HG02973 (cell line): ENCODE measurements around the gene NRXN3.

Experiments
- ATAC-seq: cut with Tn5 transposase; IDR thresholded peaks from one replicate; pipeline ENCODE4 v1.9.1; 2021; ENCODE audit warnings: moderate library complexity; ENCODE audit not compliant: unreplicated experiment

NRXN3 gene

DNA sequence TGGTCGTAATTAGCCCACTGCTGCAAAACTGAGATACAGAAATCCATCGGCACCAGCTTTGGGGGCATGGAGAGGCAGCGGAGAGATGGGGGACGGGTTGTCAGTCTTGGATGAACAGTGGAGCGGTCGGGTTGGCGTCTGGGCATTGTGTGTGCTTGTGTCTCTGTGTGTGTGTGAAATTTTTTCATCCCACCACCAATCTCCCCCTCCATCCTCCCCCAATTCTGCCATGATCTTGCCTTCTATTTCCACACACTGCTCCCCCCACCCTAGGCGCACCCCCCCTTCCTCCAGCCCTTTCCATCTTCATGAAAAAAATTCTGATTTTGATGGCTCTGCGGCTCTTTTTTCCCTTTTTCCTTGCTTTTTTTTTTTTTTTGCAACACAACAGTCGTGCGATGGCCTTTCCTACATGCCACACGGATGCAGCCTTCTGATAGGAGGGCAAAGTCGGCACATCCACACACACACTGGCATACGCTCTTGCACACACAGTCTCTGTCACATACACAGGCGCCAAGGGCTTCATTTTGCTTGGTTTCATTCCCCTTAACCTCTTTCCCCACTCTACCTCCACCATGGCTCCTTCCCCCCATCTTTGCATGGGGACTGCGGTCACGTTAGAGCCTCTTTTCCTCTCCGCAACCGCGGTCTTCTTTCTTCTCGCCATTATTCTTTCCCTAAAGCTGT, 3.3 kb downstream of the NRXN3 start:
- ATAC-seq, result no peak

DNA sequence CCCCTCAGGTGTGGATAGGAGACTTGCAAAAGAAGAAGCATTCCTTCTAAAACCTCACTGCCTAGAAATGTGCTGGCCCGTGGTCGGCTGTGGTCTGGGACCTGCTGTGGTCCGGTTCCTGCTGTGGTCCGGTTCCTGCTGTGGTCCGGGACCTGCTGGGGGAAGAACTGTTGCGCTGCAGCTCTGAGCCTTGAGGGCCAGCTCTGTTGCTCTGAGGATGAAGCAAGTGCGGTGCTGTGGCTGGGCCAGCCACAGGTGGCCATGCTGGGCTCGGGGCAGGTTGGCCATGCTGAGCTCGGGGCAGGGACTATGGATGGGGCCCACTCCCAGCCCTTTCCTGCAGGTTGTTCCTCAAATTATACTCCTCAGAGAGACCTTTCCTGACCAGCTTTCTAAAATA, 5.2 kb downstream of the NRXN3 start:
- no peak for ATAC-seq

DNA sequence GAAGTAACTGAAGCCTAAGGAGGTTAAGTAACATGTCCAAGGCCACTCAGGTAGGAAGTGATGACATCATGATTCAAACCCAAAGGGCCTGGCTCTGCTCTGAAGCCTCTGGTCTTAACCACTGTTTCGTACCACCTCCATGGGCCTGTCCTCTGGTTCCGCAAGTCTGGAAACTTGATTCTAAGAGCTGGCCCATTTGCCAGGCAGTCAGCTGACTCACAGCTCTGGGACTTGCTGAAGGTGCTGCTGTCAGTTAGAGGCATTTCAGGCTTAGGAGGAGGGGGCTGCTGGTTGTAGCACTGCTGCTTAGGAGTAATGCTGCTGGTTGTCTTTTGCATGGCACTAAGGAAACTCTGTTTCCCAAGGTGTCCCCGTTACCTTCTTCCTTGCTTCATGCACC, 7.9 kb downstream of the NRXN3 start:
- no peak for ATAC-seq

DNA sequence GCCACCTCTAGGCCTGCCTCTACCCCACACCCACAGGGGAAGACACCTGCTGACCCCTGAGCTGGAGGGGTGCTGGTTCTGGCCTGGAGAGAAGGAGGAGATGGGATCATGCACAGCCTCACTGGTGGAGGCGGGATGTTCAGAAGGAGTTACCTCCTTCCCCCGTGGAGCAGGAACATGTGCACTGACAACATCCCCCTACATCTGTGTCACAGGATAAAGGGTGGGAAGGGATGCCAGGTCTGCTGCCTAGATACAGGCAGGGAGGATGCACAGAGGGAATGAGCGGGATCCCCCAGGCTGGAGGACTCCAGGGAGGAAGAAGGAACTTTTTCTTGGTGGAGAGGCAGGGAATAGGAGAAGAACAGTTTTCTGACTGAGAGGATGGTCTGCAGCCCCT, 8.8 kb downstream of the NRXN3 start:
- ATAC-seq, result no peak

DNA sequence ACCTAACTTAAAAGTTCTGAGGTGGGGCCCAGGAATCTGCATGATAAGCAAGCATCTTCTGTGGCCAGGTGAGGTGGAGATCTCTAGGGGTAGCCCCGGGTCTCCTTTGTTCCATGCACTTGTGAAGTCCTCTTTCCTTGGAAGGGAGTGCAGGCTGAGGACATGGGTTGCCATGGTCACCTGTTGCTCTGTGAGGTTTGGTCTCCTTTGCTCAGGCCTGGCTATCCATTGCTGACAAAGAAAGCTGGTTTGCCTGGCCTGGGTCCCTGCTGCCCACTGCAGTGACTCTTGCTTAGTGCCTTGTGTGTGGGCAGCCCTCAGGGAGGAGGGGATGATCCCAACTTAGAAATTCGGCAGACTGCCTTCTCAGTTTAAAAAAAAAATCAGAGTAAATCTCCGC, 11.1 kb downstream of the NRXN3 start:
- ATAC-seq, result no peak

DNA sequence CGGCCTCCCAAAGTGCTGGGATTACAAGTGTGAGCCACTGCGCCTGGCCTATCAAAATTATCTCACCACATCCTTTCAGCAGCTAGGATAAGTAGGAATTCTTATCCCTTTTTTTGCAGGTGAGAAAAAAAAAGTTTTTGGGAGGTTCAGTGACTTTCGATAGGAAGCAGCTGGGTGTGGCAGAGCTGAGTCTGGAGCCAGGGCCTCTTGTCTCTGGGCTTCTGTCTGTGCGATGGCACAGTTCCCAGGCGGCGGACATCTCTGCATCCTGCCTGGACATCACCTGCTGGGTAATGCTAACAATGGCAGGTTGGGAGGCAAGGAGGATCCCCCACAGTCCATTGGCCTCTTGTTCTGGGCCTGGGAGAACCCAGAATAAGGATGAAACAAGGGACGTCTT, 12.5 kb downstream of the NRXN3 start:
- ATAC-seq, result no peak

DNA sequence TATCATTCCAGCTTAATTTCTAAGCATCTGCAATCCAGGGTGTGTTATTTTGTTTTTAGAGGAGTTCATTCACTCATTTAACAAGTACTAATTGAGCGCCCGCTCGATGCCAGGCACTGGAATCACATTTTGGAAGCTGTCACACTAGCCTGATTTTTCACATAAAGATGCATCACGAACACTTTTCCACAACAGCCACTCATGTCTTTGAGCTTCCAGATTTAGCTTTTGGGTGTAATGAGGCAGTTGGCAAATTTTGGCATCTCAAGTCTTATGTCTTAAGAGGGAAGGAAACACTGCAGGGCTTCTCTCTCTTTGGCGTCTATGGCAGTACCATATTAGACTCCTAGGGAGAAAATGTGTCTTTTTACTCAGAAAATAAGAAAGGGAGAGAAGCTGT, 14.0 kb downstream of the NRXN3 start:
- ATAC-seq, result no peak

DNA sequence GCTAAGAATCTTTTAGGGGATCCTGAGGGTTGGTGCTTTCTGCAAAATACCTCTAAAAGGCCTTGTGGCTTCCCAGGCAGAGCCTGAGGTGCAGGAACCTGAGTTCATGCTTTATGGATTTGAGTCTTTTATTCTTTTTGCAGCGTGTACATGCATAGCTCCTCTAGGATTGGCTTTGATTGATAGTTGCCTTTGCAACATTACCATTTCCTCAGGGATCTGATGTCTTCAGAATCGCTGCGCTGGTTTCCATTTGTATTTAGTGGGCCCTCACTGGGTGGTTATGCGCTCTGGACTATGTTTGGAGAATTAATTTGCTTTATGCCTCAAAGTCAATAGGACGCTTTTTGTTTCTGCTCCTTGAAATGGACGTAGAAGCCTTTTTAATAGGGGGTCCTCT, 16.1 kb downstream of the NRXN3 start:
- no peak for ATAC-seq

DNA sequence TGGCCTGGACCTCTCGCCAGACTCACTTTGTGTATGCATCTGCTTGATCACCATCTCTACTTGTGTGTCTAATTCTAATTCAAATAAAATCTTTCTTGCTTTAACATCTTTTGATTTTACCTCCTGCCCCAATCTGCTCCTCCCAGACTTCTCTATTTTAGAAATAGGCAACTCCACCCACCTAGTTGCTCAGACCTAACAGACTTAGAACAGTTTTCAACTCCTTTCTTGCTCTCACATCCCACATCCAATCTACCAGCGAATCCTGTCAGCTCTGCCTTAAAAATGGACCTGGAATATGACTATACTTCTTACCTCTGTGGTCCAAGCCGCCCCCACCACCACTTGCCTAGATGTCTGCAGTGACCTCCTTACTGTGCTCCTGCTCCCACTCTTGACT, 18.7 kb downstream of the NRXN3 start:
- ATAC-seq, result no peak

DNA sequence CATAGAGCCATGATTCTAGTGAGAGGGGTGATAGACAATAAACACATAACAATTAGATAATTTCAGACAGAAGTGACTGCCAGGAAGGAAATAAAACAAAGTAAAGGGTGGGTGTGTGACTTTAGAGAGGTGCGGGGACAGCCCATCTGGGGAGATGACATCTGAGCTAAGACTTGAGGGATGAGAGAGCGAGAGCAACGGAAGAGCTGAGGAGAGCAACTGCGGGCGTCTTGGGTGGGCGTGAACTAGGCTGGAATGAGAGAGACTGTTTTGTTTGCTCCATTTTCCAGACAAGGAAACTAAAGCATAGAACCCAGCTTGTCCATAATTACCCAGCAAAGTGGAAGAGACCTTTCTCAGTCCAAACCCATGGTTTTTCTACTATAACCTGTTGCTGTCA, 25.3 kb downstream of the NRXN3 start:
- no peak for ATAC-seq

DNA sequence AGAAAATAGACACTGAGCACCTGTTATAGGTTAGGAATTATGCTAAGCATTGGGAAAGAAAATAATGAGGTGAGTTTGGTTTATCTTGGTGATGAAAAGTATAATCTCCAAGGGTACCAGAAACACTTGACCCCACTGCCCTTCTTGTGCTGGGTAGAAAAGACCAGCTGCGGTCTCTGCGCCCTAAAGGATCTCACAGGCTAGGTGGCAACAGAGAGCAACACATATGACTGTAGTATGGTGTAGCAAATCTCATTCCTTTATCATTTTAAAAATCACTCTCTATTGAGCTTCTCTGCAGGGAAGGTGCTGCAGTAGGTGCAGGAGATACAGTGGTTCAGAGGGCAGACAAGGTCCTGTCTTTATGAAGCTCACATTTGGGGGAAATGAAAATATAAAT, 26.1 kb downstream of the NRXN3 start:
- no peak for ATAC-seq

DNA sequence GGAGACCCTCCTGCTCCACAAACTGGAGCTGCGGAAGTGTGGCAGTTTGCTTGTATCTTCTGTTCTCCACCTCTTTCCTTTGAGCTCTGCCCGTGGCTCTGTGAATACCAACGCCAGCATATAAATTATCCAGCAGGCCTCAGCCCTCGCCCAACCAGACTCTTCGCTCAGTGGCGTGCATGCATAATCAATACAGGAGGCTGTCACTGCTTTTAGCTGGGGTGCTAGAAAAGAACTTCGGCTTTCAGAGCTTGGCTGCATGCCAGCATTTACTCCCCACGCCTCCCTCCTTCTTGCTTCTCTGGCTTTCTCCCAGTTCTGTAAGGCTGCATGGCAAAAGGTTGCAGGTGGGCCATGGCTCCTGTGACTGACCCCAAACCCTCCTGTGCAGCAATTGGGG, 26.9 kb downstream of the NRXN3 start:
- ATAC-seq, result no peak

DNA sequence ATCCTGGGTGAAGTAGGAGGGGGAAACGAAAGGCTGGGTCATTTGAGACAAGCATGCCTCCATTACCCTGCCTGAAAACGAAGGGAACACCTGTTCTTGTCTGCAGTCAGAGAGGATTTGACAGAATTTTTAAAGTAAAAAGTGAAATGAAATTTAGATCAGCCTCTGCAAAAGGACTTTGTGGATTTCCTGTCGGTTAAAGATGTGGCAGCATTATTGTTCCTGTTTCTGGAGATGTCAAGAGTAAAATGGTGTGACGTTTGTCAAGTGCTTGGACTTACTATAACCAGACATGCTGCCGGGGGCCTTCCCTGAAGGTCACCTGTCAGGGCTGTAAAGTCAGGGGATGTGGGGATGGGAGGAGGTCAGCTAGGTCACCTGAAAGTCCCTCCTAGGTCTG, 32.0 kb downstream of the NRXN3 start:
- ATAC-seq, result no peak

DNA sequence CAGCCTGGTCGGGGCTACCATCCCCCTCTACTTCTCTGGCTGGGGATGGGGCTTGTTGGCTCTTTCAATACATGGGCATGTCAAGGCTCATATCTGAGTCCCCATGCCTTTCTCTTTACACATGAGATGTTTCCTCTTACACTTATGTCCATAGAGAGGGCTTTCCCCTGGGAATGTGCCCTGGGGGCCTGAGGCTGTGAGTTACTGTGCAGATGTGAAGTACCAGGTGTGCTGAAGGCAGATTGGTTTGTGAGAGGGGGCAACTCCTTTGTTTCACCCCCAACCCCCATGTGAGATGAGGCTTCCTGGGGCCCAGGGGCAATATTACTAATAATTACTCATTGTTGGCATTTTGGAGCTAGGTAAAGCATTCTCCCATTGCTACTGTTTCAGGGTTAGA, 32.8 kb downstream of the NRXN3 start:
- ATAC-seq, result no peak

DNA sequence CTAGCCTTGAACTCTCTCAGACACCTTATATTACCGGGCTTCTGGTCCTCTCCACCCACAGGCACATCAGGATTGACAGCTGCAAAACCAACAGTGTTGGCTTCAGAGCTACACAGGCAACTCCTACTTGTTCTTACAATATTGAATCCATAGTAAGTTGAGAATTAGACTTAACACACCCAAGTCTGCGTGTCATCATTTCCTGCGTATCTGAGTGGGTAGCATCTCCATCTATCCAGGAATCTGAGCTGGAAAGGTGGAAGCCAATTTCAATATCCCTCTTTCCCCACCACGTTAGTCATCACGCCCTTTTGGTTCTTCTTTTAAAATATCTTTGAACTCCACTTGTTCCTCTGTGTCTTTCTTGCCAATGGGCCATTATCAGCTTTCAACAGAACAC, 37.2 kb downstream of the NRXN3 start:
- ATAC-seq, result no peak

DNA sequence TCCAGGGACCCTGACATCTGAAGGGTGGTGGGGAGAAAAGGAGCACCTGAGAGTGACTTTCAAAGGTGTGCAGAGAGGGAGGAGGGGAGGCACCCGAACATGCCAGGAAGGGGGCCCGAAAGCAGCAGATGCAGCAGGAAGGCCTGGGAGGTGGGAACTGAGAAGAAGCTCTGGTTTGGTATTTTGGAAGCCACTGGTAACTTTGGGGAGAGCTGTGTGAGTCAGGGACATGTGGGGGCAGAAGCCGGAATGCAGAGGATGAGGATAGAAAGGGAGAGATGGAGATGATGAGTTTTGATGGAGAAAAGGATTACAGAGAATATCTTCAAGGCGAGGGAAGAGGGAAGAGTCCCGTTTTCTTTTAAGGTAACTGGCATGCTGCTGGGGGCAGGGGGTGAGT, 50.1 kb downstream of the NRXN3 start:
- no peak for ATAC-seq

DNA sequence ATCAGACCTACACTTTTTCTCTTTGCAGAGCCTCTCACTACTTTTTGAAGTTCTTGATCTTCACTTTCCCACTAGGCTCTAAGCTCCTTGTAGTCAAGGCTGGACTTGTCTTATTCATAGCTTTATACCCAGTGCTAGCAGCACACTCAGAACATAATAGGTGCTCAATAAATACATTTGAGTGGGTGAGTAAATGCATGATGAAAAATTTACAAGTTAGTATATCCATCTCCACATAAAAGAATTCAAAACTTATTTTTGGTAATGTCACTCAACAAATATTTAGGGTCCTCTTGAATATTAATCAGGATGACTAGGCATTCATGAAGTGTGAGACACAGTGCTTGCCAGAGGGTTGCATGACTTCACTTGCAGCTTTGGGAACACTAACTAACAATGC, 52.6 kb downstream of the NRXN3 start:
- no peak for ATAC-seq

DNA sequence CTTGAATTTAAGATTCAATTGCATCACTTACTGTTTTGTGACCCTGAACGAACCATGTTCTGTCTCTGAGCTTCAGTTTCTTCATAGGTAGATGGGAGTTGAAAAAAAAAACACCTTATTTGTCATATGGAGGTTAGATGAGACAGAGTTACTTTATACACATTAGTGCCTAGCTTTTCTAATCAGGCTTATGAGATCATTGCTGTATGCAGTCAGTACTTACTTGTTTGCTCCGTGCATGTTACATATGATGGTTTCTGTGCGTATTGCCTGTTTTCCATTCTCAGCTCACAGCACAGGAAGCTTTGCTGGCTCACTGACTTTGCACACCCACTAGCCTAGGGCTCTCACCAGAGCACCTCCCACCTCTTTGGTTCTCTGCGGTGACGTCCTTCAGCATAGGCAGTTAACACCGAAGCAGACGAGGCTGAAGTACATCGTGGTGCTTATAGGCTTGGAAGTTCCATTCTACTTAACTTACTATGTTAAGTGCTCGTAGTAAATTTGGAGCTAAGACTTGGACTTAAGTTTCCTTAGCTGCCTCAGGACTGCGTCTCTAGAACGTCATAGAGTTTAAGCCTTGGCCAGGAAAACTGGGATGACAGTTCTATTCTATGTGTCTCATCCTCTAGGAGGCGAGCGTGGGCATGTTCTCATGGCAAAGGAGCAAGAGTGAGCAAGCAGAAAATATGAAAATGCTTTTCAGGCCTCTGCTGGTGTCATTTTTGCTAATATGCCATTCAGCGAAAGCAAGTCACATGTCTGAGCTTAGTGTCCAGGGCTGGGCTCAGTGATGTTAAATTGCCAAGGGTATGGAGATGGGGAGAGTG, 57.3 kb downstream of the NRXN3 start:
- ATAC-seq, result no peak

DNA sequence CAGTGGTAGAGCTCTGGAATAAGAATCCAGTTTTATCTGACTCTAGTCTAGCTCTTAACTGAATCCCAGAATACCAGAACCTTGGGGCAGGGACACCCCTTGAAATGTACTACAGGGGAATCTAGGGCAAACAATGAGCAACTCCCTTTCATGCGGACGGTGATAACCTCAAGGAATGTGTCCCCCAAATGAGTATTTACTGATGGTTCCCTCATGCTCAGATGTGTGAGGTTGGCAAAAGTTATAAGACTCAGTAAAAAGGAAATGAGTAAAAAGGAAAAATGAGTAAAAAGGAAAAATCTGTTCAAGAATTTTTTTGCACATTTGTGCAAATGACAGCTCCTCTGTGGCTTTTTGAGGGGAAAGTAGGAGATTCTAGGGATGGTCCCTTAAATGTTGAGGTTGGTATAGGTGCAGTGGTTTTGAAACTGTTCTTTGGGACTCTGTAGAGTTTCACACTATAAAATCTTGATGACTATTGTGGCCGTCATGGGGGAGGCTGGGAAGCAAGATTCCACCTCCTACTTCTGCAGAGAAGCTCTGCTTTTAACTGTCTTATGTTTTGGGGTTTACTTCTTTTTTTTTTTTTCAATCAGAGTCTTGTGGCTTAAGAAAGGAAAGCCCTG, 58.6 kb downstream of the NRXN3 start:
- ATAC-seq, result no peak

DNA sequence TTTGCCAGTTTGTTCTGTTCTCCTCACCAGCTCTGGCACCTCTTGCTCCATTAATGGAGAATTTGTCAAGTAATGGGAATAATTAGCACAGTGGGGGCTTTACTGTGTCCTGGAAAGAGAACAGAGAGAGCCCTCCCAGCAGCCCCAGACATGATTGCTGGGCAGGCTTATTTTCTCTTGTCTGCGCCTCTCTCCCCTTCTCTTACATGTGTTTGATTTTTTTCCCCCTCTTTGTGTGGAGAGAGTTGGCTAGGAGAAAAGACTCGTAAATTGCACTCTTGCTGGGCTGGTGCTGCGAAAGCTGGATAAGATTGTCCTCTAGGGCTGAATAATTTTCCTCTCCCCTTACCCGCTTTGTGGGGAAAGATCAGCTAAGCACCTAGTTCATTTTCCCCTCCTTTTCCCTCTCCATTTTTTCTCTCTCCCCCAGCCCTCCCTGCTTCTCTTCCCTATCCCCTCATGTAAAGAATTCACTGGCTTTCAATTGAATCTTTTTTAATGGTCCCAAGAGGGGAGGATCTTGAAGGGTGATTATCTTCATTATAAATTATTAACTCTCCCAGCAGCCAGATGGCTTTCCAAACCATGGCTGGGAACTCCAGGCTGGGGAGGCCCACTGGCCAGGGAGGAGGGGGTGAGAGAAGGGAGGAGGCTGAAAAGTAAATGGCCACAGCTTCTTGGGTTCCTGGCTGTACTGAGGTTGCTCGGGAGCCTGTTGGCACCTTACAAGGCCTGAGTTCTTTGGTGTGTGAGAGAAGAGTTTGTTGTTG, 62.2 kb downstream of the NRXN3 start:
- ATAC-seq, result no peak

DNA sequence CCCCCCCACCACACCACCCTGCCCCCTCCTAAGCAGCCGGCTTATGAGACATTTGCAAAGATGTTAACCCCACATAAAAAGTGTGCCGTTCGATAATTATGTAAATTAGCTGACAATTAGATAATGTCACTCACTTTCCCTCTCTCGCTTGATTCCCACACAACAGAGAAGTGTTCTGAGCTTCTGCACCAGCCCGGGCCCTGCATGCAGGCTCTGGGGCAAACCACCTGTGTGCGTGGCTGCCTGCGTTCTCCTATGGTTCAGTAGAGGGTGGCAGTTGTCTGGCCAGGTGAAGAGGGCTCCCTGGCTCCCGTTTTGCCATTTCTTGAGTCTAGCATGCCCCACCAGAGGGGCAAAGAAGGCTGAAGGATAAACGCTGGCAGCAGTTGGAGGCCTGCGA, 68.0 kb downstream of the NRXN3 start:
- ATAC-seq, result no peak

DNA sequence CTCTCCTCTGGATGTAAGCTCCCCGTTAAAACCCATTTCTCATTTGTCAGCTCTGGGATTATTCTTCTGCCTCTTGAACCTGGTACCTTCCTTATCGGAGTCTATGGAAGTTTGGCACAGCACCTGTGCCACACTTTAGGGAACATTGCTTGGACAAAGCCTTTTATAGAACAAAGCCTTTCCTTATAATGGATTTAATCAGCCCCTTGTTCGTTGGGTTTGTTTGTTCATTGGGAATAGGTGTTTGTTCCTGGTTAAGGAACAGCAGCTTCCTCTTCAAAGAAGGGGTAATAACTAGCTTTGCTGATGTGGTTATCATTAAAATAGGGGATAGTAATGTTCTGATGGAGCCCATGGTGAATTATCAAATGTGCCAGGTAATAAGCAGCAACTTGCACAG, 70.4 kb downstream of the NRXN3 start:
- no peak for ATAC-seq
